HG03469 (cell line): ENCODE data around the gene LPP.

Experiments used
- ATAC-seq: cut with Tn5 transposase; IDR thresholded peaks from one replicate; pipeline ENCODE4 v1.9.1; 2021; ENCODE audit warnings: mild to moderate bottlenecking, moderate library complexity, moderate number of reproducible peaks; ENCODE audit not compliant: unreplicated experiment

The LPP gene

DNA sequence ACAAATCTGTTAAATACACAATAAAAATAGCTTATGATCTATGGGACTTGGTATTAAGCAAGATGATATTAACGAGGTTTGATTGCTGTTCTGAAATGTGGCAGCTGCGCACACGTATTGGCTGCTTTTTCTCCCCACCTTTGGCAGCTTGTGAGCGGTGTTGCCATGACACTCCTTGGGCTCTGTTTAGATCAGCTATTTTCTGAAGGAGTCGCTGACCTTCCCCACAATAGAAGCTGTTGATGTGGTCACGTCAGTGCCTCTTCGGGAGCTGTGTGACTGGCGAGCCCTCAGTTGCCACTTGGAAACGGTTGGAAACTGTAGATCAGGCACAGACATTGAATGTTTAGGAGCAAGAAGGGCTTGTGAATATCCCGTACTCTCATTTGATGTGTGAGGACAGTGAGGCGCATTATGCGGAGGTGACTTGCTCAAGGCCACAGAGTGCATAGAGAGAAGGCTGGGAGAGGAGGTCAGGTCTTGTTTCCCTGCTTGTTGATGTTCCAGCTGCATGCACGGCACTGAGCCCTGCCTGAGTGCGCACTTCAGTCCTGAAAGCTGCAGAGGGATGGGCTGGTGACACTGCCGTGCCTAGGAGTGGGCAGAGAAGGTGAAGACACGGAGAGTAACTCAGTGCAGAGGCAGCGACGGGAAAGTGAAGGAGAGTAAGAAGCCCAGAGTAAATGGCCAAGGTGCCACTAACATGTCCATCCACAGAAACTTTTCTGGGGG, 198.4 kb downstream of the LPP start:
- no peak for ATAC-seq

DNA sequence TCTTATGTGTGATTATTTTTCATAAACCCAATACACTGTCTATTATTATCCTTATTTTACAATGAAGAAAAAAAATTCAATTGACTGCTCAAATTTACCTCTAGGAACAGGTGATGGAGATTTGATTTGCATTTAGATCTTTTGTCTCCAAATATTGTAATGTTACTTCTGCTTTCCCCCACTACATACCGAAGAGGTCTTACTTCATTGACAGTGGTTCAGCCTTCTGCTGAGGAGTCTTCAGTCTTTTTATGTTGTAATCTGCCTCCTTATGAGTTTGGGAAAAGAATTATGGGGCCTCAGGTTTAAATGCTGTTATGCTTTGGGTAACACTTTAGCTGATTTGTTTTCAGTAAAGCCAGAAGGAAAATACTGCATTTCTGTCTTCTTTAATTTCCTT, 199.5 kb downstream of the LPP start:
- no peak for ATAC-seq

DNA sequence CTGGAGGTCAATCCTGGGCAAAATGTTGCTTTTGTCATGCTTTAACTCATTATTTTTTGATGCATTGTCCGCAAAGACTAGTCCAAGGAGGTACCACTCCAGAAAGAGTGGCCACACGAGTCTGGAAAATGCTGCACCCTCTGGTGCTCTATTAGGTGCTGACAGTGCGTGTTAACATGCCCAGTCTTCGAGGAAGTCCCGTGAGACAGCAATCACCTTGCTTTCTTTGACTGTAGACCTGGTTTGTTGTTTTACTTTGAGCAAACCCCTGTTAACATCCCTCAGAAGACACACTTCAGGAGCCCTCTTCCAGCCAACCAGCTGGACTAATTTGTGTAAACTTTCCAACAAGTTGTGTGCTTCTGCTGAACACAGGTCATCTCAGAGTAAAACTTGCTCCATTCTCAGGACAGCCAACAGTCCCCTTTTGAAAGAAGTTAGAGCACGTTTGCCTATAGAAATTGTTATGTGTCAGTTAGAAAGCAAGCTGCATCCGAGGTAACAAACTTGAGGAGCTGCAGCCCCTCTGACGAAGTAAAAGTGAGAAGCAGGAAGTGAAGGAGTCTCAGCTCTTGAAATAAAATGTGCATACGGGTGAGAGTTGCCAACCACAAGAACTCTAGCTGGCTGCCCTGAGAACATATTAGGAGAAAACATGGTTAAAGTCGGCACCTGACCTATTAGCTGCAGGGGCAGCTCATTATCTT, 205.0 kb downstream of the LPP start:
- no peak for ATAC-seq

DNA sequence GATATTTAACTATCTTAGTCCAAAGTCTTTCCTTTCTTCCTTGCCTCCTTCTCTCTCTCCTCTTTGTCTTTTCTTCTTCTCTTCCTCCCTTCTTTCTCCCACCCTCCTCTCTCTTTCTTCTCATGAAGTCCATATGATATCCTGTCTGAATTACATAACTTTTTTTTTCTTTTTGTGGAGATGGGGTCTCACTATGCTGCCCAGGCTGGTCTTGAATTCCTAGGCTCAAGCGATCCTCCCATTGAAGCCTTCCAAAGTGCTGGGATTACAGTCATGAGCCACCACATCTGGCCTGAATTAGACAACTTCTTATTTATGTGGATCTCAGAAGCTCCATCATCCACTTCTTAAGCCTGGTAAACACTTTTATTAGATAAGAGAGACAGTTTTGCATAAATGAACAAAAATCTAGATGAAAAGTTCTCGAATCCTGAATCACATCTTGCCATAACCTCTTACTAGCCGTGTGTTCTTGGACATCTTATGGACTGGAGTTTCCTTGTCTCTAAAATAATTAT, 206.5 kb downstream of the LPP start:
- no peak for ATAC-seq

DNA sequence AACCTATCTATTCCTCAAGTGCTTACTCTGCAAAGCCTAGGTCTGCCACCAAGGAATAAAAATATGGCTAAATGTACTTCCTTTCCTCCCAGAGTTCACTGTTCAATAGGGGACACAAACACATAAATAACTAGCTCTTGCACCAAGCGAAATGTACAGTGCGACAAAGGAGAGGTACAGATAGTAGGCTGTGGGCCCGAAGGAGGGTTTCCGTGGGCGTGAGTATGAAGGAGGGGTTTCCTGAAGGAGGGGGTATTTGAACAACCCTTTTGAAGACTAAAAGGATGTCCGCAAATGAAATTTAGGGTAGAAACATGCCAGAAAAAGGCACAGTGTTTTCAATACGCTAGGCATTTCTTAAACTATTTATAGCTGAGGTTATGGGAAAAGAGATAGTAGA, 207.9 kb downstream of the LPP start:
- ATAC-seq = no peak

DNA sequence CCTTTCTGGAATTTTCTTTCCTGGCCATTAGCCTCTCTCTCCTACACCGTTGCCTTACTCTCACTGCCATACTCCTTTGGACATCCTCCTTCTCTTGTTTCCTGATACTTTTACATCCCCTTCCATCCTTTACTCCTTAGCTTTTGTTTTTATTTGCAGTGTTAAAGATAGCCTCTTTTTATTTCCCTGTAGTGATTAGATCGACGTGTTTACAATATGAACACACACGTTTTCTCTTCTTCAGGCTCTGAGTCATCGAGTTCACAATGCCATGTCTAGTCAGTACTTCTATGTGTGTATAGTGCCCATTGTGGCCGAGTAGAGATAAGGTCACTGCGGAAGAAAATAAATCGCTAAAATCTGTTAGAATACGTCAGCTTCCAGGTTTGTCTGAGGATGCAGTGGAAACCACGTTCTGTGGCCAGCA, 208.5 kb downstream of the LPP start:
- no peak for ATAC-seq

DNA sequence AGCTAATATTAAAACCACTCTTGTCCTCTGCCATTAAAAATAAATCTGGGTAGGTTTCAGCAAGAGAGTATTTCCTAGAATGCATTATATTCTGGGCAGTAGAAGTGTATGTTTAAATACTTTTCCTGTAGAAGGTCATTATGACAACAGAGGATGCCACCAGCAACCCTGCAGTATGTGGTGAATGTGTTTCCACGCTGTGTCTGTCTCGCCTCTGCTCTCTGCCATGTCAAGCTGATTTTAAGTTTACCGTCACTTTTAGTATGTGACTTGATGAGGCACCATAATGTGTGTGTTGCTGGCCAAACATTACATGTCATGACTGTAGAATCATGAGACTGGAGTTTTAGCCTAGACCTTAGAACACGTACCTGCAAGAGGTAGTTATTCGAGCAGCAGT, 211.2 kb downstream of the LPP start:
- ATAC-seq = no peak

DNA sequence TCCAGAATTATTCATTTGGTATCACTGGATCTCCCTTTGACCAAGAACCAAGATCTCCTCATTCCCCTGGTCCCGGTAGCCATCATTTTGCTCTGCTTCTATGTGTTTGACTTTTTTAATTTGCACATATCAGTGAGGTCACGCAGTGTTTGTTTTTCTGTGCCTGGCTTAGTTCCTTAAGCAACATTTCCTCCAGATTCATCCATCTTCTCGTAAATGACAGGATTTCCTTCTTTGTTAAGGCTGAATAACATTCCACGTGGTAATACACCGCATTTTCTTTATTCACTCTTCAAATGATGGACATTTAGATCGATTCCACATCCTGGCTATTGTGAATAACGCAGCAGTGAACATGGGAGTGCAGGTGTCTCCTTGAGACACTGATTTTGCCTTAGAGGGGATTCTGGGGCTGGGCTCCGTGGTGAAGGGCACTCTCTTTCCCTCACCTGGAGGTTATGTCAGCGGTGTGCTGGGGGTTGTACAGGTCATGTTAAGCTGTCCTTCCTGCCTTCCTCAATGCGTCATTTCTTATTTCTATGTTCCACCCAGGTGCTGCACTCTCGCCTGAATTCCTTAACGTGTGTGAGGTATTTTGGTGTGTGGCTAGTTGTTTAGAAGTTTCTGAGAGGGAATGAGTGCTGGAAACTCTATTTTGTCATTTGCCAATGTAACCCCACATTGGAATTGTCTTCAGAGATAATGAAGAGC, 212.2 kb downstream of the LPP start:
- no peak for ATAC-seq

DNA sequence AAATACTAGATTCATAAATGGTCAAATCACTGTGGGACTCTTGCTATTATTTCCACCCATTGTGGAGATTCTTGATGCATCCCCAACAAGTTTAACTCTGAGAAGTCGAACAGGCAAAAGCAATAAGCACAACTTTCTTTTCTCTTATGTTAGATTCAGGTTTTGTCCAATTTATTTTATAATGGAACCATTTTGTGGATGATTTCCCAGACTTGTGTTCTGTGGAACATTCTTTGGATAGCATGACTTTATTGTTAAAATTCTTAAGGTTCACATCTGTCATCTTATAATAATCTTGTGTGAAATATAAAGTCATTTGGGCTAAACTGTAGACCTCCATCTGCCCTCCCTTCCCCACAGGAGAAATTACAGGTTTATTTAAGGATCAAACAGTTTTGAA, 213.7 kb downstream of the LPP start:
- ATAC-seq = no peak

DNA sequence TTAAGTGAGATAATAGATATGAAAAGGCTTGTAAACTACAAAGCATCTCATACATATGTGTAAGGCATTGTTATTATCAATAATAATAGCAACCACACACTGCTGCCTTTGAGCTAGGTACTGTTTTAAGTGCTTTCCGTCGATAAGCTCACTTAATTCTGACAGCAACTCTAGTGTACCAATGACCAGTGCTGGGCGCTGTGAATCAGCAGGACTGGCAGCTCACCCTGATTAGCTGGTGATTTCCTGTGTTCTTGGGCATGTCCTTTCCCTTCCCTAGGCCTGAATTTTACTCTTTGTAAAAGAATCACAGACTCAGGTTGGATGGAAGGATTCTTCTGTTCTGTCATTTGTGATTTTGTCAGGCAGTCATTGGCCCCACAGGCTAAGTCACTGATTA, 215.6 kb downstream of the LPP start:
- no peak for ATAC-seq

DNA sequence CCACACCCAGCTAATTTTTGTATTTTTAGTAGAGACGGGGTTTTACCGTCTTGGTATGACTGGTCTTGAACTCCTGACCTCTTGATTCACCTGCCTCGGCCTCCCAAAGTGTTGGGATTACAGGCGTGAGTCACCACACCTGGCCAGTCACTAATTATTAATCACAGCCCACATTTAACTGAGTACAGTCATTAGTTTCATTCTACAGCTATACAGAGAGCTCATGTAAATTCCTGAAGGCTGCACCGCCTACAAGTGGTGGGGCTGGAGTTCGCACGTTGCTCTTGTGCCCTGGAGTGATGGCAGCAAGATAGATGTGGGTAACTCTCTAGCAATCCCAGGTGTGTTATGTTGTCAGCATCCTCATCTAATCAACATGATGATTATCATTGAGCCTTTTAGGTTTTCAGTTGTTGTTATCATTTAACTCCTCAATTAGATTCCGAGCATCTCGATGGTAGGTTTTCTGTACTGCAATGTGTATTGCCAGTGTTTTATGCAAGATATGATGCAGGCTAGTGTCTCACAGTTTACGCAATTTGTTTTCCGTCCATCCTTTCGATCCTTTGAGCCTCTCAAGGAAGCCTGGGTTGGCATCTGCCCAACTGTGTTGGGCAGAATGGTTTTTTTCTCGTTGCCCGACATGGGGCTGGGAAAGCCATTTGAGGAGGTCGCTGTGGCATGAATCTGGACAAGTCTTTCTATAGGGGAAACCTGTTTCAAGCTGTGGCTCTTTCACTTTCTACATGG, 216.3 kb downstream of the LPP start:
- no peak for ATAC-seq

DNA sequence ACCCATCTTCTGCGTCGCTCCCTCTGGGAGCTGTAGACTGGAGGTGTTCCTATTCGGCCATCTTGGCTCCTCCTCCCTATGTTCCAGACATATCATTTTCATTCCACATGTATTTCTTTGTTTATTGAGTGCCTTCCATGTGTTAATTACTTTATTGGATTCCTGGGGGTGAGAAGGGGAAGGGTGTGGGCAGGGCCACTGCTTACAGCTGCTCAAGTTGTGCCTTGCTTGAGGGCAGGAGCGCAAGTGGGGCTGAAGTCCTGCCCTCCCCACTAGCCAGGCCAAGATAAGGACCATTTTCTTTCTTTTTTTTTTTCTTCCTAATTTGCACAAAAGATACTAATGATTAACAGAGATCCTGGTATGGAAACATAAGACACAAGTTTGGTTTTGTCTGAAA, 224.8 kb downstream of the LPP start:
- ATAC-seq = no peak

DNA sequence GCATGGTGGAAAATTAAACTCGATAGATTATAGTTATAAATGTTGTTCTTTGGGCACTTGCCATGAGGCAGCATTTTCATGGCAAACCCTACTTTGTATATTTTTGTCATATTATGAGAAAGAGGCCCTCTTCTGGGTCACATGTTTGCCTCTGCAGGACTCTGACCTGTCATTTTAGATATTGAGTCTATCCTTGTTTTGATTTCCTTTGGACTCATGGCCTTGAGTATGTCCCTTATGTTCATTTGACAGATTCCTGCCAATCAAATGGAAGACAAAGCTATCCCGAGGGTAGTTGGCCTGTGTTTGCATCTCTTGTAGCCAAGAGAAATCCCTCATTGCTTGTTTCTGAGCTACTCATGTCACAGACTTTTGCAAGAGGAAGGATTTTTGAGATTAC, 226.3 kb downstream of the LPP start:
- no peak for ATAC-seq

DNA sequence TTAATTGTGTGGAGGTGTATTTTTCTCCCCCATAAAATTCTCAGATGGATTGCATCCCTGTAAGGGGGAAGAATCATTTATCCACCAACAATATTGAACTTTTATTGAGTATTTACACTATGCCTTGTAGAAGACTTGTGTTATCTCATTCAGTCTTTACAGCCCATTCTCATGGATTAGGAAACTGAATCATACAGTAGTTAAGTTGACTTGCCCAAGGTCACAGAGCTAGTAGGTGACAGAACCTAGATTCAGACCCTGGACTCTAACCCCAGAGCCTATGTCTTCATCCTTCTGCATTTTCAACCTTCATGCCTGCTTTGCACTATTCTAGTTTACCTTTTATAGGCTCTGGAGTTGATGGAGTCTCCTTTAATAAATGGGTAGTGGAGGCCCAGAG, 226.8 kb downstream of the LPP start:
- ATAC-seq = no peak

DNA sequence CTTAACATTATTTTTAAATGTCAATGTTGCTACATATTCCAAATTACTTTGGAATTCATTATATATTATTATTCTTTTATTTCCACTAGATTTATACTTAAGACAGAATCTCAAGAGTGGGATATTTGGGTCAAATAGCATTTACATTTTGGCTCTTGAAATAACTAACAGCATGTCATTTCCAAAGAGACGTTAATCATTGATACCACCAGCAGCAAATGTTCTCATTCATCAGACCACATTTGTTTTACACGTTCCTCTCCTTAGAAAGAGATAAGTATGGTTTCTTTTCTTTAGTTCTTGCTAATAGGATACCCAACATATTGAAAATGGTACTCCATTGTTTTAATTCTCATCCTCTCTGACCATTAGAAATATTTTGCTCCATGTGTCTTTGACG, 229.8 kb downstream of the LPP start:
- no peak for ATAC-seq

DNA sequence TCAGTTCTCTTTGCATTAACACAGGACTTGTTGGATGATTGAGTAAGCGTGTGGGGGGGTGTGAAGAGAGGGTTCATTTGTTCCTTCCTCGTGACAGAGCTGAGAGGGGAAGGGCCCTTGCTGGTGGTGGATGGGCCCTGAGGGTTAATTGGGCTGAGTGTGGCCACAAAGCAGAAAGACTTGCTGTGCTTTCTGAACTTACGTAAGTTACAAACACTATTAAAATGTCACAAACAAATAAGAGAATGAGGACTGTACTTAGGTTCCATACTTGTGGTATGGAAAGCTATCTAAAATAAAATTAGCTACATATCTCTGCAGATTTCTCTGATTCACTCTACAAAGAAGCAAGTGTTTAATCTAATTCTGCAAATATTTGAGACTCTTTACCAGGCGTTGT, 231.3 kb downstream of the LPP start:
- ATAC-seq = no peak

DNA sequence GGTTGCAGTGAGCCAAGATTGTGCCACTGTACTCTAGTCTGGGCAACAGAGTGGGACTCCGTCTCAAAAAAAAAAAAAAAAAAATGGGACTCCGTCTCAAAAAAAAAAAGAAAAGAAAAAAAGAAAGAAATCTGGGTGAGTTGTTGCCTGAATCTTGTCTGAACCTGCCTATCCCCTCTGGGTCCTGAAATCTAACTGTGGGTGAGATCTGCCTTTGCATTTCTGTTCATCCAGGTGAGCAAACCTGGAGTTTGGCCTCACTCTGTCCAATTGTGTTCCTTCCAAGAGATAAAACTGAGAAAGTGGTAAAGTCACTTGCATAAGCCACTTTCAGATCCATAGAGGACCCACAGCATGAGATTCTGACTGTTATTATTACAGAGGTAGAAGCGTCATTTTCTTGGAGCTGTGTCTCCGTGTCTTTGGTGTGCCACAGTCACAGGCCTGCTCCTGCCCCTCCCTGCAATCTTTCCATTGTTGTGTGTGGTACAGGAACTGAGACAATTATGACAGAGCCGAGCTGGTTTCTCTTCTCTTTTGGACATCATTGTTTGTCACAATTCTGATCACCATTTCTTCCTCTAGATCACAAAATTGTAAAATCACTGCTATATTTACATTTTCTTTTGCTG, 235.9 kb downstream of the LPP start:
- peak; percentile 94 for ATAC-seq

DNA sequence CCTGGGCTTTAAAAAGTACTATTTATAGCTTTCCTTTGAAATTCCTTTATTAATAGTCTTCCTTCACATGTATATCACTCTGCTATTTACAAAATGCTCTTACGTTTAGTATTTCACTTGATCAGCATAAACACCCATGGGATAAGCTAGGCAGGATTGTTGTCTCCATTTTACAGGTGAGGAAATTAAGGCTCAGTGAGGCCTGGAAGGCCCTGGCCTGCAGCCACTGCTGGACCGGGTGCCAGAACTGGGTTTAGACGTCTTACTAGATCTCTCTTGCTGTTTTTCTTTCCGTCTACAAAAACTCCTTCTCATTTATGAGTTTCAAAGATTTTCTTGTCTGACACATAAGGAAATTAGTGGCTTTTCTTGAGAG, 236.4 kb downstream of the LPP start:
- ATAC-seq = no peak

DNA sequence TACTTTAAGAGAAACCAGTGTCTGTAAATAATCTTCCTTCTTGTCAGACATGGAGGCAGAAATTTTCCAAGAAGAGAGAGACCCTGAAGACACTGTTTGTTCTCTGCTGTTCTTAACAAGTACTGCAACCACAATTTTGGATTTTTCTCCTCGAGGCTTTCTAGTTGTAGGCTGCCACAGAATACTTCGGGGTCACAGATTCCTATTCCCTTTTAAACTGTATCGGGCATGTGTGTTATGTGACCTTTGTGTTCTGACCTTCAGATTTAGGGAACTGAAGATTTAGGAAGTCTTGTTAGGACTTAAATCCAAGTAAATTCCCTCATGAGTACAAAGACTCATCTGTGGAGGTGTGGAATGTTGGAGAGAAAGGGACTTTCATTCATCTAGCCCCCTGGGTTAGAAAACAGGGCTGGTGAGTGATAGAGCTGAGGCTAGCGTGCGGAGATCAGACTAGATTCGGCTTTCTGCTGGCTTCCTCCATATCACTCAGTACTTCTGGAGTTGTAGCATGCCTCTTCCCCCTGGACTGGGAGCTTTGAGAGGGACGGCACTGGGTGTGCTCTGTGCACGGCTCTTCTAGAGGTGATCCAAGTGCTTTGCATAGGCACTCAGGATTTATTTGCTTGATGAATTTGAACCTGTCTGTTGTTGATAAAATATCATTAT, 237.0 kb downstream of the LPP start:
- no peak for ATAC-seq

DNA sequence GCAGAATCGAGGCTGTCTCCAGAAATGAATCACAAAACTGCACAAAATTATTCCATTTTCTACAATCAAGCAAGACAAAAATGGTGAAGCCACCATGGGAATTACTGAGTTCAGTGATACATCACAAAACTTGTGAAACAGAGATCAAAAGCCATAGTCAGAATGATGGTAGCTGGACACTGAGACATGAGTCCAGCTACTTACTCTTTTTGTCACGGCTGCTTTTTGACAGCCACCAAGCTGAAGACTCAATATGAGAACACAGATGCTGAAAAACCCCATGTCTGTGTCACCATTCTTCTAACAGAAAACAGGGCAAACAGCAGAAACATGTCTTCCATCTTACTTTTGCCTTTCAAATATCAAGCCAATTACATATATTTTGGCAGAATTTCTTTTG, 237.6 kb downstream of the LPP start:
- ATAC-seq = no peak
